GM19397 (cell line): ENCODE results near the gene ZNF732.
"Not testable (repeated sequence)": the region's sequence is repeated elsewhere in the genome, so short reads cannot be mapped to it uniquely, and the experiment has no call there.

Source experiments
- ATAC-seq: cut with Tn5 transposase; IDR thresholded peaks from one replicate; pipeline ENCODE4 v1.9.1; 2021; ENCODE audit warnings: mild to moderate bottlenecking, moderate library complexity; ENCODE audit not compliant: unreplicated experiment

ZNF732 gene

DNA sequence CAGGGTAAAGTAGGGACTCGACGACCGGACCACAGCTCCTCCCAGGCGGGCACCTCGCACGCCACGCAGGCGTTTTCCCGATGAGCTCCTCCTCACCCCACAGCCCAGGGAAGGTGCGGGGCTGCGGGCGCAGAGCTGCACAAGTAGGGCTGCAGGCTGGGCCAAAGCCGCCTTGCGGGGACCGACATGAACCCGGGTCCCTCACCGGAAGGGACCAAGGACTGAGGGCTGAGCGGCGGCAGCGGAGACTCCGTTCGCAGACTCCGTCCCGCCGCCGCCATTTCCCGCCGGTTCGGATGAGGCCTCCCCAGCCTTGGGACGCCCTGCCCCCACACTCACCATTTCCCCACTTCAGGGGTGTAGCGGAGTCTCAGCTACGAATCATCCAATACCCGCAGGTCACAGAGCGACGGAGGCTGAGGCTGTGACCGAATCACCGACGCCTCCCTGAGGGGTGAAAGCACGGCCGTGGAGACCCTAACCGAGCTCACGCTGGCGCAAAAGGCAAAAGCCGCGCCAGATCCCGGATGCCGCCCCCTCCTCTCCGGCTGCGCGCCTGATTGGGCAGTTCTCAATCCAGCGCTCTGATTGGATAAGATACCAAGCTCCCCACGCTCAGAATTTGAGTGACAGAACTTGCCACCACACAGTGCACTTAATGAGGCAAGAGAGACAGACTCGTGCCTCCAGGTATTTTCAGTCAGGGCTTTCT, at the start of gene ZNF732:
Gene ZNF732 (minus strand): TSS at position 506 of the 712 bp plus-strand sequence. CDS start 164 bp downstream, at position 342.
- ATAC-seq: no peak

DNA sequence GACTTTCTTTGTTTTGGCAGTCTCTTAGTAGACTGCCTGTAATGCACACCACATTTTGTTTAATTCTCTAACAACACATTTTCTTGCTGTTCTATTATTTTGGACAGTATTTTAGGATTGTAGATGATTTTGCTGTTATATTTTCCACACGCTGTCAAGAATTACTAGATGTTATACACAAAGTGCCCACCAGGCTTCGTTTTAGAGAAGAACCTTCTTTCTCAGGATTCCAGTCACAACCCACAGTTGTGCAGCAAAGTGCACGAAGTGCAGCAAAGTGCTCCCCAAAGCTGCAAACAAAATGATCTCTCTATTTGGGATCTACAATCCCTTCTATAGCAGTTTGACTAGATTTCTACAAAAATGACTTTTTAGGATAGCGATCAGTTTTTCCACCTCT, 34.7 kb upstream of the ZNF732 start:
- no peak for ATAC-seq

DNA sequence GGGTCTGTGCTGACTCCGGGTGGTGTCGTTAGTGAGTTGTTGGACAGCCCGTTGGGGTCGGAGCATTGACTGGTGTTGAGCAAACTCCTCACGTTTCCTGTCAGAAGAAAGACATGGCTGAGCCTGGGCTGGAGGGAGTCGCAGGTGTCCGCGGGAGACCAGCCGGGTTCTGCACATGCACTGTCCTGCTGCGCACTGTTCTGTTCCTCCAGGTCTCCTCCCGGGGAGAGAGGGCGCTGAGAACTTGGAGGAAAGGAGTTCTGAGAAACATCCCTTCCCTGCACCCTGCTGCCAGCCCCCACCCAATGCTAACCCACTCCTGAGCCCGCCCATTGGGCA, 33.5 kb upstream of the ZNF732 start:
- ATAC-seq: no peak

DNA sequence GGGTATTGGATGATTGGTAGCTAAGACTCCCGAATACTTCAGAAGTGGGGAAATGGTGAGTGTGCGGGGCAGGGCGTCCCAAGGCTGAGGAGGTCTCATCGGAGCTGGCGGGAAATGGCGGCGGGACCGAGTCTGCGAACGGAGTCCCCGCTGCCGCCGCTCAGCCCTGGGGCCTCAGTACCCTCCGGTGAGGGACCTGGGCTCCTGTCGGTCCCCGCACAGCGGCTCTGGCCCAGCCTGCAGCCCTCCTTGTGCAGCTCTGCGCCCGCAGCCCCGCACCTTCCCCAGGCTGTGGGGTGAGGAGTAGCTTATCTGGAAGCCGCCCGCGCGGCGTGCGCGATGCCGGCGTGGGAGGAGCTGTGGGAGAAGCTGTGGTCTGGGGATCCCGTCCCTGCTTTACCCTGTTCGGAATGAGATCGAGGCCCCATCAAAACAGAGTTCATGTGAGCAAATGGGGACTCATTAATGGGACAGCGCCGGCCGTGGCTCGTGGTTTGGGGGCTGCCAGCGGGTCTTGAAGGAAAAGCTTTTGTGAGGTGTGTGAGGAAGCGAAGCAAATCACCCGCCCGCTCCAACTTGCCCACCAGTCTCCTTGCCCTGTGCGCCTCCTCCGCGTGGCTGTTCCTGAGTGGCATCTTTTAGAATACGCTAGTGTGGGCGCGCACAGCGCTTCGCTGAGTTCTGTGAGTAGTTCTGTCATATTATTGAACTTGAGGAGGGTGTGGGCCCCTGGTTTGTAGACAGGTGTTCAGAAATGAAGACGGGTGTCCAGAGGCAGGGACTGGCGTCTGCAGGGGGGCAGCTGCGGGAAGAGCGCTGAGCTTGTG, 32.9 kb upstream of the ZNF732 start:
- ATAC-seq: peak; percentile 34

DNA sequence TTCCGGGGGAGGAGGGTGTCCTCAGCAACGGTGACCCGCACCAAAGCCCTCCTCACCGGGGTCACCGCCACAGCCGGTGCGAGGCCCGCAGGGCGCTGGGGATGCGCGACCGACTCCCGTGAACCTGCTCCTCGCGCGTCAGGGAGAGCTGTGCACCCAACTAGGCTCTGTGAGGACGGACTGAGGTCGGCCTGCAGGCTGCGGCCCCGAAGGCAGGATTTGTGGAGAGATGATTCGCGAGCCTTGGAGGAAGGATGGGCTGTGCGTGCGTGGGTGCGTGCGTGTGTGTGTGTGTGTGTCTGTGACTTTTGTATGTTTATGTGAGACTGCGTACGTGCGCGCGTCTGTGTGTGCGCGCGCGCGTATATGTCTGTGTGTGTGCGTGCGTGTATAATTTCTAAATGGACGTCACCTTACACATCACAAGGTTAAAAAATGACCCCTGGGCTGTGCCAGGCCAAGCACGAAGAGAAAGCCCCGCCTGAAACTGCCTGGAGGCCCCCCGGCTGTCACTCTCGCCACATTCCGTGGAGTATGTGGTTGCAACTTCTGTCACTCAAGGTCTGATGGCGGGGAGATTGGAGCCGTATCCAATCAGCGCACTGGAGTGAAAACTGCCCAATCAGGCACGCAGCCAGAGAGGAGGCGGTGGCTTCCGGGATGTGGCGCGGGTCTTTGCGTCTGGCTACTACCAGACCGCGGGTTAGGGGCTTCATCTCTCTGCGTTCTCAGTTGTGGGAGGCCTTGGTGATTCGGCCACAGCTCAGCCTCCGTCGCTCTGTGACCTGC, 32.1 kb upstream of the ZNF732 start, which contains the start of gene ZNF141:
Gene ZNF141 (plus strand): TSS at position 672 of the 789 bp plus-strand sequence. CDS start 170 bp downstream, outside the sequence.
- ATAC-seq: peak; percentile 92

DNA sequence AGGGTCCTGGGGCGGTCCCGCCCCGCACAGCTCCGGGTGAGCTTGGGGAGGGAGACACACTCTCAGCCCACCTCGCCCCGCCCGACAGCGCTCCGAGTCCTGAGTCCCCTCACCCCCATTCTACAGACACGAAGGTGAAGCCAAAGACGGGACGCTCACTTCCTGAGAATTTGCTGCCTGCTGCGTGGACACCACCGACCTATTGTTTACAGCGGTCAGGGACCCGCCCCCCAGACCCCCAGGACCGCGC, 31.5 kb upstream of the ZNF732 start:
- ATAC-seq: no peak

DNA sequence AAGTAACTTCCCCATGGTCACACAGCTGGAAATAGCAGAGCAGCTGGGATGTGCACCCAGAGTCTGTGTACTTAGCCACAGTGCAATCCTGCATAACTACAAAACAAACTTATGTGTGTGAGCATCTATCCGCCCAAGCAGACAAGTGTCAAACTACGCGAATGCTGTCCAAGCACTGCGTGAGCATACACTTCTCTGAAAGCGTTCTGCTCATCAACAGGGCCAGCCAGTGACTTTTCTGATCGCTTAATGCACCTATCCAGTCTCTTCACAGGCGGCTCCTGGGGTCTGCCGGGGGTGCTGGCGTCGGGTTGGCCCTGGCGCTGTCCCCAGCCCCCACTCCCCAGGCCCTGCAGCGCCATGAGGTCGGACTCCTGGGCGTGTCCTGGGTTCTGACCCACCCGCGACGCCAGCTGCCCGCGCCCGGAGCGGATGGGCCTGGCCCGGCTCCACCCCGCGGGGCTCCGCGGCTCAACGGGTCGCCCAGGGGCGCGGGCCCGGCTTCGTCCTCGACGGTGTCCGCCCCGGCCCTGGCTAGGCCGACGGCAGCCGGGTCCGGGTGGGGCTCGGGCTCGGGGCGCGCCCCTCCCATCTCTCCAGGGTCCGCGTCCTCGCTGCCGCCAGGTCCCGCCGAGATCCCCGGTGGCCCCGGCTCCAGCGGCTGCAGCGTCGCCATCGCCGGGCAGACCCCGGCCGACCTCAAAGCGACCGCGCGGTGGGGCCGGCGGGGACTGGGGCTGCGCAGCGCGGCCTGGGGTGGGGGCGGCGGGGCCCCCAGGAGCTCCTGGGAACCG, 31.0 kb upstream of the ZNF732 start:
- ATAC-seq: no peak

DNA sequence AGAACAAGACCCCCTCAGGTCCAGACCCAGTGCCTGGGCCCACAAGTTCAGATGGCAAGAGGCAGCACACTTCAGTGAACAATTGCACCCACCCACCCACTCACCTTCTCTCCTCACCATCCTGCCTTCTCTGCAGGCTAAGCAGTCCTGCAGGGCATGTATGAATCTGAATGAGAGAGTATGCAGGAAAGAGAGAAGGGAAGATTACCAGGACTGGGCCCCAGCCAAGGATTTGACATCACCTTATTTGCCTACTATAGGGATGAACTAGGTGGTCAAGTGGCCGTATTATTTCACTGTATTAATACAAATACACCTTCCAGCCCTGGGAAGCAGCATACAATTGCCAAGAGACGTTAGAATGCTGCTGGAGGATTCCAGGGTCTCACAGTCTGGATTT, 30.2 kb upstream of the ZNF732 start:
- no peak for ATAC-seq

DNA sequence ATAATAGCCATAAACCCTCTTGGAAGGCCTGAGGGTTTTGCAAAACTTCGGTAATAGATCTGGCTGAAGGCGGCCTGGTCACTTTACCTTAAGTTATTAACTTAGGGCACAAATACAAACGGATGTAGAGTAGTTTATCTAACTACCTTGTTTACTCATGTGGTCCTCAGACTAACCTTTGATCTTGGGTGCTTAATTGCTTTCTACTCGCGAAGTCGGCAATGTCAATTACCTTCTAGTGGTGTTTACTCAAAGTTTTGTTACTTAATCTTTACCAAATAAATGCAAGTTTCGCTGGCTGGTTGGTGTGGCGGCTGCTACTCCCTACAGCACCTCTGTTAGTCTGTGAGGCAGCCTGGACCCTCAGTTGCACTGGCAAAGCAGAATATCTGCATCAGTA, 23.5 kb upstream of the ZNF732 start:
- no peak for ATAC-seq

DNA sequence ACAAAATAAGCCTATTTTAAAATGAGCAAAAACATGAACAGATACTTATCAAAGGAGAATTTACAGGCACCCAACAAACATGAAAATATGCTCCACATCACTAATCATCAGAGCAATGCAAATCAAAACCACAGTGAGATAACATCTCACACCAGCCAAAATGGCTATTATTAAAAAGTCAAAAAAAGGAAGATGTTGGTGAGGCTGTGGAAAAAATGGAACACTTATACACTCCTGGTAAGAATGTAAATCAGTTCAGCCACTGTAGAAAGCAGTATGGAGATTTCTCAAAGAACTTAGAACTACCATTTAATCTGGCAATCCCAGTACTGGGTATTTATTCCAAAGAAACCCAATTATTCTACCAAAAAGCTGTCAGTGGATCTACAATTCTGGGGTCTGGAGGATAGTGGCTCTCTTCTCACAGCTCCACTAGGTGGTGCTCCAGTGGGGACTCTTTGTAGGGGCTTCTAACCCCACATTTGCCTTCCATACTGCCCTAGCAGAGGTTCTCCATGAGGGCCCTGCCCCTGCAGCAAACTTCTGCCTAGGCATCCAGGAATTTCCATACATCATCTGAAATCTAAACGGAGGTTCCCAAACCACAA, 9.1 kb upstream of the ZNF732 start:
- ATAC-seq: no peak

DNA sequence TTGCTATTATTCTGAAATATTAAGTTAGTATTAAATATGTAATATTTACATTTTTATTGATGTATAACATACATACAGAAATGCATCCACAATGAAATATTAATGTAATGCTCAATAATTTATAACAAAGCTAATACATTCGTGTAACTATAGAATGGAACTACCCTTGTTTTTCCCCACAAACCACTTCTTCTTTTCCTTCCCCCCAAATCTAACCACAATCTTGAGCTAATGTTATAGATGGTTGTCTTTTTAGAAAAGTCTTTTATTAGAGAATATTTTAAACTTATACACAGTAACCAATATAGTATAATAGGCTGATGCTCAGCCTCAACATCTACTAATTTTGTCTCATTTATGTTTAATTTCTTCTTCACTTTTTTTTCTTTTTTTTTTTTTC, 4.5 kb upstream of the ZNF732 start:
- no peak for ATAC-seq

DNA sequence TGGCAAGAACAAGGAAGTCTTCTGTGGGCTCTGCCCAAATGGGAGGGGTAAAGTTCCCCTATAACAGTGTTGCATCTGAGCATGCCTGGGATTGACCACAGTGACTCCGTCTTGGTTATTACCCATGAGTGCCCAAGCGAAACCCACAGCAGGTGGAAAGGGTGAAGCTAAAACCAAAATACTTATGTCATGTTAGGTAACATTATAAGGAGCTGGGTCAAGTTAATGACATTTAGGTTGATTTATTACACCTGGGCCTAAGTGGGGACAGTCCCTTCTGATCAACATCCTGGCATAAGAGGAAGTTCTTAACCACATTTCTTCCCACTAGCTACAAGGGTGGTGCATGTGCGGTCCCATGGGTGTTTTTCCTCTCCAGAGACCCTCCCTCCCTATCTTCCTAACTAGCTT, 1.3 kb upstream of the ZNF732 start:
- no peak for ATAC-seq

DNA sequence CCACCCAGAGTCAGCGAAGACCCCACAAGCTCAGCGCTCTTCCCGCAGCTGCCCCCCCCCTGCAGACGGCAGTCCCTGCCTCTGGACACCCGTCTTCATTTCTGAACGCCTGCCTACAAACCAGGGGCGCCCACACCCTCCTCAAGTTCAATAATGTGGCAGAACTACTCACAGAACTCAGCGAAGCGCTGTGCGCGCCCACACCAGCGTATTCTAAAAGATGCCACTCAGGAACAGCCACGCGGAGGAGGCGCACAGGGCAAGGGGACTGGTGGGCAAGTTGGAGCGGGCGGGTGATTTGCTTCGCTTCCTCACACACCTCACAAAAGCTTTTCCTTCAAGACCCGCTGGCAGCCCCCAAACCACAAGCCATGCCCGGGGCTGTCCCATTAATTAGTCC, 758 bp downstream of the ZNF732 start:
- not testable (repeated sequence) for ATAC-seq

DNA sequence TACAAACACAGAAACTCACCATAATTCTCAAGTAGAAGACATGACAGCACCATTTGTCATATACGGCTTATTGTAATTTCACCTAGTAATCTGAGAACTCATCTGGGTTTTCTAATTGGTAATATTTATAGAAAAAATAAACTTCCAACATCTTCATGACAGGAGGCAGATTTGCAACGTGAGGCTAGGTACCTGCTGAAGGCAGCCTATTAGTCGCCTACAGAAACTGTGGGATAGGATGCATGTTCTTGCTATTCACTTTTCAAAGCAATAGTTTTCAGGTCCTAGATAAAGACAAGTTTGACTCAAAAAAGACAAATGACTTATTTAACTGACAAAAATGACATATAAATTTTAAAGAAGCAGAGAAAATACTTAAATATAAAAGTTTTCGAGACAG, 2.9 kb downstream of the ZNF732 start:
- no peak for ATAC-seq

DNA sequence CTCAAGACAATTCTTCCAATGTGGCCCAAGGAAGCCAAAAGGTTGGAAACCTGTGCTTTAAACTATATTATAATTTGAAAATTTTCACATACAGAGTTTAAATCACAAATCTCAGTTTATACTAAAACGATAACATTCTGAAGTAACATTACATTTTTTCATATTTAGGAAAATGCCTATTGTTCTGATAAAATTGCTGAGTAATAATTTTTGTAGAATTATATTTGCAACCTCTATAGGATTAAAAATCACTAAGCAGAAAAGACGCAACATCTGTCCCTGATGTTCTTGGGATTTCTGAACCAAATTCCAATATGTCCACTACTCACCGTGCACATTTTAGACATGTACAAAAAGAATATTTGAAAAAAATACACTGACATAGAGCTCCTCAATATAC, 10.5 kb downstream of the ZNF732 start:
- no peak for ATAC-seq

DNA sequence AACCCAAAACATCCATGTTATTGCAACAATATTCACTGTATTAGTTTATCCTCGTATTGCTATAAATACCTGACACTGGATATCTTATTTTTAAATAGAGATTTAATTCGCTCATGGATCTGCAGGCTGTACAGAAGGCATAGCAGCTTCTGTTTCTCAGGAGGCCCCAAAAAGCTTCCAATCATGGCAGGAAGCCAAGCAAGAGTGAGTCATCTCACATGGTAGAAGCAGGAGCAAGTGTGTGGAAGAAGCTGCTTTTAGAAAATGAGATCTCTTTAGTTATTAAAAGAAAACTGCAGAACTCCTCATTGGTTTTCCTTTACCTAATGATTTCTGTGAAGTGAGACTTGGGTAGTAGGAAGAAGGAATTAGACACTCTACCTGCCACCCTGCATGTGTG, 16.4 kb downstream of the ZNF732 start:
- ATAC-seq: no peak

DNA sequence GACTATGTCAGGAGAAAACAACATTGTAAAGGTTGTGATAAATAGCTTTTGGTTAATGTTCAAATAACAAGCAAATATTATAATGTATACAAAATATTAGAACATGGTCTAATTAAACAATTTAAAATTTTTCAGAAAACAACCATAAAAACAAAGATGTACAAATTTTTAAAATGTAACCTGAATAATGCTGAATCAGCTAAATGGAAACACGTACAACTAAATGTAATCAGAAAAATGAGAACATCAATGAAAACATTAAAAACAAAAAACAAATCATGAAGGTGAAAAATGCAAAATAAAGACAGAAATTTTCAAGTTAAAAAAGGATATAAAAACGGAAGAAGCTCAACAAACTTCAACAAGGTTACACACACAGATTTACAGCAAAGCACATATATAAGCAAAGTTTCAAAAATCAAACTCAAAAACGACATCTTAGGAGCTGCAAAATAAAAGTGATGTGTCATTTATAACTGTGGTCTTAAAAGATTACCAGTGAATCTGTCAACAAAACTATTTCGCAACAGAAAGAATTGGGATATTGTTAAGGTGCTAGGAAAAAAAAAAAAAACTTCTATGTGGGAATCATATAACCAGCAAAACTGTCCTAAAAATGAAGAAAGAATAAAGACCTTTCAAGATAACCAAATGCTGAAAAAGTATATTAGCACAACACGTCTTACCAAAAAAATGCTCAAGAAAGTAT, 31.8 kb downstream of the ZNF732 start:
- no peak for ATAC-seq

DNA sequence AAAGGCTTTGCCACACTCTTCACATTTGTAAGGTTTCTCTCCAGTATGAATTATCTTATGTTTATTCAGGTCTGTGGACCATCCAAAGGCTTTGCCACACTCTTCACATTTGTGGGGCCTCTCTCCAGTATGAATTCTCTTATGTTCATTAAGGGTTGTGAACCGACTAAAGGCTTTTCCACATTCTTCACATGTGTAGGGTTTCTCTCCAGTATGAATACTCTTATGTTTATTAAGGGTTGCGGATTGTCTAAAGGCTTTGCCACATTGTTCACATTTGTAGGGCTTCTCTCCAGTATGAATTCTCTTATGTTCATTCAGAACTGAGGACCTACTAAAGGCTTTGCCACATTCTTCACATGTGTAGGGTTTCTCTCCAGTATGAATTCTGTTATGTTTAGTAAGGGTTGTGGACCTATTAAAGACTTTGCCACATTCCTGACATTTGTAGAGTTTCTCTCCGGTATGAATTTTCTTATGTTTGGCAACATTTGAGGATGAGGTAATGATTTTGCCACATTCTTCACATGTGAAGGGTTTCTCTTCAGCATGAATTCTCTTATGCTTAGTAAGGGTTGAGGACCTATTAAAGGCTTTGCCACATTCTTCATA, 33.7 kb downstream of the ZNF732 start:
- ATAC-seq: no peak

DNA sequence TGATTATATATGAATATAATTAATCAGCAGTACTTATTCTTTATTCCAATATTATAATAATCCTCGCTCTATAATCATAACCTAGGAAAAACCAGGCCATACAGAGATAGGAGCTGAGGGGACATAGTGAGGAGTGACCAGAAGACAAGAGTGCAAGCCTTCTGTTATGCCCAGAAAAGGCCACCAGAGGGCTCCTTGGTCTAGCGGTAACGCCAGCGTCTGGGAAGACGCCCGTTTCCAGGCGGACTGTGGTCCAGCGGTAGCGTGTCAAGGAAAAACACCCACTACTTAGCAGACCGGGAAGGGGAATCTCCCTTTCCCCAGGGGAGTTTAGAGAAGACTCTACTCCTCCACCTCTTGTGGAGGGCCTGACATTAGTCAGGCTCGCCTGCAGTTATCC, 46.0 kb downstream of the ZNF732 start:
- not testable (repeated sequence) for ATAC-seq

DNA sequence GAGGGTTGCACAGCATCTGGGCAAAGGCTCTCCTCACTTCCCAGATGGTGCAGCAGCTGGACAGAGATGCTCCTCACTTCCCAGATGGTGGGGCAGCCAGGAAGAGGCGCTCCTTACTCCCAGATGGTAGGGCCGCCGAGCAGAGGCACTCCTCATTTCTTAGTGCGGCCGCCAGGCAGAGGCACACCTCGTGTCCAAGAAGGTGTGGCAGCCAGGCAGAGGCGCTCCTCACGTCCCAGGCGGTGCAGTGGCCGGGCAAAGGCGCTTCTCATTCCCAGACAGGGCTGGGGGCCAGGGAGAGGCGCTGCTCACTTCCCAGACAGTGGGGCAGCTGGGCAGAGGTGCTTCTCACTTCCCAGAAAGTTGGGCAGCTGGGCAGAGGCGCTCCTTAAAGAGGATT, 48.8 kb downstream of the ZNF732 start:
- no peak for ATAC-seq
